Mucosa of rectum (tissue), 2 donors: Measurements from ENCODE around the gene PDZRN3.

Experiments used
- H3K27ac ChIP-seq, 2 donors: one replicate each; pipeline ENCODE4 v1.7.0; 2013; ENCODE audit warnings: inconsistent platforms in 2 of 2, low read depth in 2 of 2, low read length in 2 of 2
- H3K27me3 ChIP-seq, 2 donors: one replicate each; pipeline ENCODE4 v1.7.0; 2013; ENCODE audit warnings: low read length in 2 of 2; ENCODE audit not compliant: control insufficient read depth in 2 of 2, insufficient read depth in 2 of 2
- H3K36me3 ChIP-seq, 2 donors: one replicate each; pipeline ENCODE4 v1.7.0; 2013; ENCODE audit warnings: low read length in 2 of 2; ENCODE audit not compliant: control insufficient read depth in 2 of 2, insufficient read depth in 2 of 2
- H3K4me1 ChIP-seq, 2 donors: one replicate each; pipeline ENCODE4 v1.7.0; 2013; ENCODE audit warnings: low read length in 2 of 2, mild to moderate bottlenecking in 1 of 2; ENCODE audit not compliant: control insufficient read depth in 2 of 2, insufficient read depth in 2 of 2
- H3K4me3 ChIP-seq, 2 donors: one replicate each; pipeline ENCODE4 v1.7.0; 2013; ENCODE audit warnings: low read length in 2 of 2
- H3K9ac ChIP-seq, 2 donors: one replicate each; pipeline ENCODE4 v1.7.0; 2013; ENCODE audit warnings: low read length in 2 of 2, low read depth in 1 of 2, mild to moderate bottlenecking in 1 of 2
- H3K9me3 ChIP-seq, 2 donors: one replicate each; pipeline ENCODE4 v1.7.0; 2013; ENCODE audit warnings: low read length in 2 of 2; ENCODE audit not compliant: control insufficient read depth in 2 of 2
- donor health status: healthy.
- donor health status: Normal muscosa, but diverticular disease.

The PDZRN3 gene

GRCh38 chr3:73624821-73625665 is at the start of gene PDZRN3:
Gene PDZRN3 (minus strand): TSS chr3:73624941.
- Histone ChIP-seq H3K9me3 (no peaks in the 10 kb centered on the region), H3K4me3 (peak within 1 kb of the TSS; percentile 73 to 76), H3K27me3 (no peaks in the 10 kb centered on the region), H3K9ac (peak within 1 kb of the TSS; percentile 57 to 66), H3K27ac (peak within 1 kb of the TSS; percentile 65 to 74), H3K36me3 (no peaks in the 10 kb centered on the region), H3K4me1 (peaks cover 5 to 13% of the 10 kb centered on the region in 2 donors)

- Histone ChIP-seq H3K36me3 (no peaks in the 10 kb centered on the region), H3K4me1 (no peaks in the 10 kb centered on the region), H3K9ac (no peak overlapping the region), H3K27ac (no peak overlapping the region), H3K27me3 (no peaks in the 10 kb centered on the region), H3K4me3 (no peak overlapping the region), H3K9me3 (no peaks in the 10 kb centered on the region)
Observed at GRCh38 chr3:73674280-73674679, 49.5 kb upstream of the PDZRN3 start.

GRCh38 chr3:73669260-73669659 is 44.5 kb upstream of the PDZRN3 start:
- no peaks in the 10 kb centered on the region for H3K36me3 ChIP-seq
- H3K4me3 ChIP-seq = no peak overlapping the region
- H3K9ac ChIP-seq = no peak overlapping the region
- no peak overlapping the region for H3K27ac ChIP-seq
- no peaks in the 10 kb centered on the region for H3K4me1 ChIP-seq
- H3K27me3 ChIP-seq = no peaks in the 10 kb centered on the region
- H3K9me3 ChIP-seq = no peaks in the 10 kb centered on the region

GRCh38 chr3:73668391-73668790 is 43.6 kb upstream of the PDZRN3 start:
- H3K27ac ChIP-seq = no peak overlapping the region
- H3K4me3 ChIP-seq = no peak overlapping the region
- H3K4me1 ChIP-seq = no peaks in the 10 kb centered on the region
- no peaks in the 10 kb centered on the region for H3K36me3 ChIP-seq
- no peak overlapping the region for H3K9ac ChIP-seq
- no peaks in the 10 kb centered on the region for H3K27me3 ChIP-seq
- no peaks in the 10 kb centered on the region for H3K9me3 ChIP-seq

- no peak overlapping the region for H3K27ac ChIP-seq
- H3K27me3 ChIP-seq = no peaks in the 10 kb centered on the region
- H3K36me3 ChIP-seq = no peaks in the 10 kb centered on the region
- H3K4me3 ChIP-seq = no peak overlapping the region
- no peak overlapping the region for H3K9ac ChIP-seq
- H3K9me3 ChIP-seq = no peaks in the 10 kb centered on the region
- H3K4me1 ChIP-seq = no peaks in the 10 kb centered on the region
Observed at GRCh38 chr3:73667889-73668288, 43.1 kb upstream of the PDZRN3 start.

GRCh38 chr3:73665286-73665685 is 40.5 kb upstream of the PDZRN3 start:
- Histone ChIP-seq H3K36me3 (no peaks in the 10 kb centered on the region), H3K9me3 (no peaks in the 10 kb centered on the region), H3K27ac (no peak overlapping the region), H3K9ac (no peak overlapping the region), H3K27me3 (no peaks in the 10 kb centered on the region), H3K4me1 (no peaks in the 10 kb centered on the region), H3K4me3 (no peak overlapping the region)

- no peaks in the 10 kb centered on the region for H3K36me3 ChIP-seq
- no peak overlapping the region for H3K27ac ChIP-seq
- no peaks in the 10 kb centered on the region for H3K27me3 ChIP-seq
- H3K9ac ChIP-seq = no peak overlapping the region
- no peaks in the 10 kb centered on the region for H3K9me3 ChIP-seq
- H3K4me1 ChIP-seq = no peaks in the 10 kb centered on the region
- no peak overlapping the region for H3K4me3 ChIP-seq
Observed at GRCh38 chr3:73664389-73664788, 39.6 kb upstream of the PDZRN3 start.

- no peaks in the 10 kb centered on the region for H3K27me3 ChIP-seq
- no peaks in the 10 kb centered on the region for H3K4me1 ChIP-seq
- H3K27ac ChIP-seq = no peak overlapping the region
- H3K9me3 ChIP-seq = no peaks in the 10 kb centered on the region
- H3K36me3 ChIP-seq = no peaks in the 10 kb centered on the region
- no peak overlapping the region for H3K9ac ChIP-seq
- no peak overlapping the region for H3K4me3 ChIP-seq
Observed at GRCh38 chr3:73663495-73663894, 38.8 kb upstream of the PDZRN3 start.

GRCh38 chr3:73661265-73661664 is 36.5 kb upstream of the PDZRN3 start:
- Histone ChIP-seq H3K27me3 (no peaks in the 10 kb centered on the region), H3K9ac (no peak overlapping the region), H3K4me1 (no peaks in the 10 kb centered on the region), H3K4me3 (no peak overlapping the region), H3K36me3 (no peaks in the 10 kb centered on the region), H3K9me3 (no peaks in the 10 kb centered on the region), H3K27ac (no peak overlapping the region)

GRCh38 chr3:73658227-73658626 is 33.5 kb upstream of the PDZRN3 start:
- Histone ChIP-seq H3K27me3 (no peaks in the 10 kb centered on the region), H3K36me3 (no peaks in the 10 kb centered on the region), H3K9me3 (no peaks in the 10 kb centered on the region), H3K9ac (no peak overlapping the region), H3K4me3 (no peak overlapping the region), H3K4me1 (no peaks in the 10 kb centered on the region), H3K27ac (no peak overlapping the region)
